GM19452 (cell line): ENCODE results near the gene TNKS1BP1.
"Not testable (repeated sequence)": the region's sequence is repeated elsewhere in the genome, so short reads cannot be mapped to it uniquely, and the experiment has no call there.

Experiments used
- ATAC-seq: cut with Tn5 transposase; IDR thresholded peaks from one replicate; pipeline ENCODE4 v1.9.1; 2021; ENCODE audit not compliant: unreplicated experiment

Gene TNKS1BP1

GRCh38 chr11:57294225-57295131 lies 30.3 kb downstream of the TNKS1BP1 start:
- ATAC-seq = no peak

GRCh38 chr11:57290288-57290687 lies 34.5 kb downstream of the TNKS1BP1 start:
- ATAC-seq = no peak

- no peak for ATAC-seq
Measured at GRCh38 chr11:57288771-57289579, 35.8 kb downstream of the TNKS1BP1 start.

- ATAC-seq = no peak
Measured at GRCh38 chr11:57287884-57288283, 36.9 kb downstream of the TNKS1BP1 start.

- ATAC-seq = no peak
Measured at GRCh38 chr11:57283231-57283990, 41.3 kb downstream of the TNKS1BP1 start.

GRCh38 chr11:57281546-57281945 lies 43.2 kb downstream of the TNKS1BP1 start:
- not testable (repeated sequence) for ATAC-seq

GRCh38 chr11:57279116-57279515 lies 45.6 kb downstream of the TNKS1BP1 start:
- no peak for ATAC-seq

- no peak for ATAC-seq
Measured at GRCh38 chr11:57278721-57279095, 46.0 kb downstream of the TNKS1BP1 start.

- ATAC-seq = peak; percentile 84
Measured at GRCh38 chr11:57277845-57278720, 46.7 kb downstream of the TNKS1BP1 start.

GRCh38 chr11:57276971-57277675 lies 47.6 kb downstream of the TNKS1BP1 start:
- ATAC-seq = no peak

GRCh38 chr11:57276169-57276970 lies 48.4 kb downstream of the TNKS1BP1 start:
- ATAC-seq = no peak

GRCh38 chr11:57275582-57275981 lies 49.2 kb downstream of the TNKS1BP1 start:
- no peak for ATAC-seq

GRCh38 chr11:57274904-57275498 lies 49.8 kb downstream of the TNKS1BP1 start:
- ATAC-seq = no peak

GRCh38 chr11:57273448-57274058 lies 51.2 kb downstream of the TNKS1BP1 start:
- no peak for ATAC-seq

- ATAC-seq = no peak
Measured at GRCh38 chr11:57269571-57270021, 55.2 kb downstream of the TNKS1BP1 start.

GRCh38 chr11:57266157-57266556 lies 58.6 kb downstream of the TNKS1BP1 start:
- no peak for ATAC-seq

GRCh38 chr11:57263351-57263750 lies 61.4 kb downstream of the TNKS1BP1 start:
- ATAC-seq = no peak

- ATAC-seq = no peak
Measured at GRCh38 chr11:57262157-57262556, 62.6 kb downstream of the TNKS1BP1 start.
